ENCODE results near the gene SHISAL1. TPM values are rescaled to one million over a fixed set of nuclear protein-coding genes. Genes with fewer than 3 reads are reported as not detected.

Gene SHISAL1
- total RNA-seq, 1 experiment from 2014 or later, result 2.9 TPM

GRCh38 chr22:44291265-44291664, 21.5 kb downstream of the SHISAL1 start:
- Mint-ChIP-seq H3K4me1 (peaks cover 36 to 44% of the 10 kb centered on the region in 2 experiments), H3K27ac (no peak overlapping the region)

More at GRCh38 chr22:44291265-44291664, 21.5 kb downstream of the SHISAL1 start:
- H3T11ph ChIP-seq (ENCODE audit: low read length), result no peak overlapping the region
- no peak overlapping the region for H3K4me3 Mint-ChIP-seq
- H2AK5ac ChIP-seq (ENCODE audit: insufficient read length, low read length), result no peak overlapping the region
- DNase-seq, result no peak
- no peak overlapping the region for H4K8ac ChIP-seq (replicated peaks; ENCODE audit: insufficient read length, low read depth, low read length)
- H3K27ac ChIP-seq (ENCODE audit: insufficient read length, low read depth, low read length), result no peak overlapping the region
- H2BK5ac ChIP-seq (ENCODE audit: insufficient read length, low read length), result no peak overlapping the region
- H3K27me3 ChIP-seq (ENCODE audit: insufficient read depth, low read length), result no peaks in the 10 kb centered on the region
- no peak overlapping the region for H2BK12ac ChIP-seq (ENCODE audit: insufficient read length, low read depth, low read length)
- no peak overlapping the region for H3K4ac ChIP-seq (ENCODE audit: low read depth, low read length)
- no peaks in the 10 kb centered on the region; the same call in 1 of the 2 replicates for H3K27me3 Mint-ChIP-seq (ENCODE audit: low read depth)
- no peaks in the 10 kb centered on the region for H3K79me1 ChIP-seq (ENCODE audit: insufficient read depth, low read depth, low read length, poor library complexity, severe bottlenecking)
- no peaks in the 10 kb centered on the region; the same call in 1 of the 2 replicates for H3K4me1 ChIP-seq (ENCODE audit: insufficient read depth, low read length)
- peaks cover 5 to 12% (median 6%) of the 10 kb centered on the region in 3 experiments; a peak in 6 of 7 replicates for H3K36me3 Mint-ChIP-seq (ENCODE audit: insufficient read depth in 1 of 3, low read depth in 3 of 3)
- H4K91ac ChIP-seq (ENCODE audit: insufficient read length, low read depth, low read length), result no peak overlapping the region
- no peak for TF ChIP-seq CTCF (conservative IDR thresholded peaks at IDR 0.05)
- H3K23me2 ChIP-seq (ENCODE audit: insufficient read length, low read depth, low read length, poor library complexity, severe bottlenecking), result no peaks in the 10 kb centered on the region
- WGBS (ENCODE audit: extremely low coverage, insufficient read length, low lambda C conversion rate), result no CpG with 5 or more reads among the region's 8 CpGs
- H2AFZ ChIP-seq (ENCODE audit: low read length), result no peak overlapping the region
- H3K79me2 ChIP-seq (ENCODE audit: insufficient read depth, low read length), result no peaks in the 10 kb centered on the region
- no peak overlapping the region for H3K18ac ChIP-seq (ENCODE audit: insufficient read length, low read depth, low read length)
- no peak overlapping the region for H3K56ac ChIP-seq (ENCODE audit: insufficient read length, low read depth, low read length)
- no peak overlapping the region for H2BK15ac ChIP-seq (ENCODE audit: low read depth, low read length)
- H3K23ac ChIP-seq (ENCODE audit: insufficient read length, low read depth, low read length), result no peak overlapping the region
- no peaks in the 10 kb centered on the region for H3K9me3 ChIP-seq (ENCODE audit: control insufficient read depth, low read depth, low read length)
- H4K20me1 ChIP-seq (ENCODE audit: control insufficient read depth, insufficient read depth, insufficient read length), result no peaks in the 10 kb centered on the region
- no peak overlapping the region for H2BK120ac ChIP-seq (ENCODE audit: low read depth, low read length, poor library complexity, severe bottlenecking)
- no peak overlapping the region for H2BK20ac ChIP-seq (ENCODE audit: low read depth, low read length, poor library complexity, severe bottlenecking)
- H3K9me3 Mint-ChIP-seq, result peaks cover 18 to 20% of the 10 kb centered on the region in 2 experiments
- H3K4me2 ChIP-seq (ENCODE audit: insufficient read depth, insufficient read length, low read length), result no peak overlapping the region
- no peak overlapping the region for H4K5ac ChIP-seq (ENCODE audit: insufficient read length, low read depth, low read length)
- no peak overlapping the region for H3K9ac ChIP-seq (ENCODE audit: extremely low read depth, insufficient read length, low read length)
- H3K14ac ChIP-seq (ENCODE audit: insufficient read depth, low read length), result no peak overlapping the region; the same call in 1 of the 2 replicates
